Stimulated activated naive CD8-positive, alpha-beta T cell treated with anti-CD3 and anti-CD28 coated beads, Interleukin-15, amount 100 ng/mL, for 72 hours (primary cell): Measurements from ENCODE around the gene TMEM208.

Experiments used
- ATAC-seq: fragments of 150-1000 bp; cut with Tn5 transposase; 2 replicates; pipeline ENCODE4 v1.10.0; 2021; ENCODE audit warnings: mild to moderate bottlenecking, moderate library complexity
- DNase-seq, 2 donors: peaks; one replicate each; pipeline ENCODE4 v3.0.0; 2021 to 2022
- H3K27ac Mint-ChIP-seq, 2 donors: one replicate each; pipeline ENCODE4 v1.8.0; 2022; ENCODE audit warnings: mild to moderate bottlenecking in 2 of 2, mixed read lengths in 2 of 2, moderate library complexity in 2 of 2
- H3K27me3 Mint-ChIP-seq: one replicate; pipeline ENCODE4 v1.8.0; 2022; ENCODE audit warnings: mixed read lengths
- H3K4me1 Mint-ChIP-seq: one replicate; pipeline ENCODE4 v1.8.0; 2022; ENCODE audit warnings: mild to moderate bottlenecking, mixed read lengths
- H3K4me3 Mint-ChIP-seq, 2 donors: one replicate each; pipeline ENCODE4 v1.8.0; 2022; ENCODE audit warnings: mild to moderate bottlenecking in 2 of 2, mixed read lengths in 2 of 2, moderate library complexity in 1 of 2
- H3K9me3 Mint-ChIP-seq, 2 donors: one replicate each; pipeline ENCODE4 v1.8.0; 2022; ENCODE audit warnings: mixed read lengths in 2 of 2

TMEM208 gene

DNA sequence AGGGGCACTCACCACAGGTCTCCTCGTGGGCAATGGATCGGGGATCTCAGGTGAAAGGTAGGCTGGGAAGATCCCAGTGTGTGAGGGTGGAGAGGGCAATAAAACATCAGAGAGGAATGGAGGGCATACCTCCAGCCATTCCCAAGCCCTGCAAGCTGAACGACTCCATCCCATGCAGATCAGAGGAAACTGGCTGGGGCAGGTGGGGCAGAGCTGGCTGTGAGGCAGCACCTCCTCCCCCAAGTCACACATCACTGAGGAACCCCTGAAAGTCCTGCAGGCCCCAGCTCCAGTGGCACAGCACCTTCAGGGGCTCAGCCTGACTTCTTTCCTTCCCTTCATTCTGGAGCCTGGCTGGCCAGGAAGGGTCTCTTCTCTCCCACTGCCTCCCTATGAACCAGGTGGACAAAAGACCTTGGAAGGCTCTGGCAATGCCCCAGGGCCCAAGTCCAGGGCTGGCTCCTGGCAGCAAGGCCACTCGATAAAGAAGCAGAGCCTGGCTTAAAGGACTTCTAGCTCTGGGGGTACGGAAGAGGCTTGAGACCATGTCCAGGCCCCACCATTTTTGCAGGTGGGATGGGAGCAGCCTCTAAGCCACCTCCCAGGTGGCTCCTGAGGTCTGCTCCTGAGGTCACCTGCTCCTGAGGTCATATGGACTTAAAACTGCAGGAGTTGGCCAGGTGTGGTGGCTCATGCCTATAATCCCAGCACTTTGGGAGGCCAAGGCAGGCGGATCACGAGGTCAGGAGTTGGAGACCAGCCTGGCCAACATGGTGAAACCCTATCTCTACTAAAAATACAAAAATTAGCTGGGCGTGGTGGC, 13.5 kb upstream of the TMEM208 start:
- no peak for DNase-seq
- Mint-ChIP-seq H3K27ac (no peak overlapping the region), H3K27me3 (no peaks in the 10 kb centered on the region), H3K9me3 (no peaks in the 10 kb centered on the region), H3K4me3 (no peak overlapping the region), H3K4me1 (no peaks in the 10 kb centered on the region)
- ATAC-seq: no peak

DNA sequence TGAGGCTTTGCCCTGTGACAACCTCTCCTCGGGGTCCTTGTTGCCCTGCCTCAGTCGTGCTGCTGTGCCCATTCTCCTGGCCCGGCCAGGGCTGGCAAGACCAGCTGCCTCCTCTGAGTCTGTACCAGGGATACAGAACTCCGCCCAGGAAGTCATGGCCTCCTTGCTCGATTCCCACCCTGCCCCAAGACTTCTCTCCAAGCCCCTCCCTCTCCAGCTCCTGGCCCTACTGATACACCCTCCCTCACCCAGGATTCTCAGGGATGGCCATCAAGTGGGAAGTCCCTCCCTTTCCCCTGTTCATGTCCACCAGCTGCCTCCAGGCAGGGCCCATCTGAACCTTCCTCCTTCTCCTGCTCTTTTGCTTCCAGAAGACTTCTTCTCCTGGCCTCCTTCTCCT, 11.2 kb upstream of the TMEM208 start:
- Mint-ChIP-seq H3K27me3 (no peaks in the 10 kb centered on the region), H3K27ac (peak overlapping the region in 1 of 2 donors; percentile 1), H3K4me3 (no peak overlapping the region), H3K4me1 (no peaks in the 10 kb centered on the region), H3K9me3 (no peaks in the 10 kb centered on the region)
- DNase-seq (no peak), ATAC-seq (no peak)

DNA sequence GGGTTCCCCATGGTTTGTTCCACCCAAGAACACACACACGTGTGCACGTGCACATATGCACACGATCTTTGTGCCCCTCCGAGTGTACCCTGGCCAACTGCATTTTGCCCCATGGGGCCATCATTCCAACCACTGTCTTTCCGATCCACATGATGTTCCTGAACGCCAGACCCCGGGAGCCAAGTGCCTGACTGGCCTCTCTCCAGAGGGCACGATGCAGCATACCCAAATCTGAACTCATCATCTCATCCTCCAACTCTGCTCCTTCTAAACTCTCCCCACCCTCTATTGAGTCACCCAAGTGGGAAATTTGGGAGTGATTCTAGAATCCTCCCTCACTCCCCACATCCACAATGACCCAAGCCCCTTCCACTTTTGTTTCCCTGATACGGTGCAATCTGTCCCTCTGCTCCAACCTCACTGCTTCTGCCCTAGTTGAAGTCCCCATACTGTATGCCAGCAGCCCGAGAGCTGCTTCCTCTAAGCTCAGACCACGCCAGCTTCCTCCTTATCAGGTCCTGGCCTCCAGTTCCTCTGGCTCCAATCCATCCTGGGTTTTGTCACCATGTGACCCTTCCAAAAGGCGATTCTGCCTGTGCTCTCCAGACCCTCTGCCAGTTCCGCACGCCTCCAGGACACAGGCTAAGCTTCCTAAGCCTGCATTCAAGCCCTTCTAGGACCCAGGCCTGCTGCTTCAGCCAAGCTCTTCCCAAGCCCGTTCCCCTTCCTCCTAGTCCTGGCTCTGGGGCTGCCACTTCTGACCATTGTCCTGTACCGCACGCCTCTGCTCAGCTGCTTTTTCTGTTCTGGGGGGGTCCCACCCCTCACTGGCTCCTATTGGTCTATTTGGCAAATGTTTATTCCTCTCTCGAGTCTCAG, 10.1 kb upstream of the TMEM208 start:
- Mint-ChIP-seq H3K27ac (no peak overlapping the region), H3K4me1 (no peaks in the 10 kb centered on the region), H3K4me3 (no peak overlapping the region), H3K27me3 (no peaks in the 10 kb centered on the region), H3K9me3 (no peaks in the 10 kb centered on the region)
- DNase-seq: no peak
- ATAC-seq: no peak

DNA sequence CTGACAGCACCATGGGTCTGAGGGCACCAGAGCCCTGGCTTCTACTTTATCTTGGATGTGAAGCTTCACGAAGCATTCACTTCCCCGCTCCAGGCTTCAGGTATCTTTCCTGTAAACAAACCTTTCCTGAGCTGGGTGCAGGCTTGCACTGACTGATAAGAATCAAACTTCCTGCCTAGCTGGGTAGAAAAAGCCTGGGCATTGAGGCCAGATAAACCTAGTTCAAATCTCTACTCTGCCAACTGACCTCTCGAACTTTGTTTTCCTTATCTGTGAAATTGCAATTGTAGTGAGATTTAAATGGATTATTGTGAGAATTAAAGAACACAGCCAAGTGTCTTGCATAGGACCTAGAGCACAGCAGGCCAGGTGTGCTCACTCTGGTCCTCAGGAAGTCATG, 2.9 kb upstream of the TMEM208 start:
- H3K27ac Mint-ChIP-seq: no peak overlapping the region

GRCh38 chr16:67226295-67226803, 581 bp upstream of the TMEM208 start:
- H3K9me3 Mint-ChIP-seq: no peaks in the 10 kb centered on the region
- H3K27me3 Mint-ChIP-seq: no peaks in the 10 kb centered on the region
- peak overlapping the region; percentile 98 to 100 for H3K4me3 Mint-ChIP-seq
- ATAC-seq: peak; percentile 2
- H3K27ac Mint-ChIP-seq: peak overlapping the region; percentile 96 to 98
- no peak for DNase-seq
- peaks cover 56% of the 10 kb centered on the region for H3K4me1 Mint-ChIP-seq

More for the DNA sequence above, 2.9 kb upstream of the TMEM208 start:
- Mint-ChIP-seq H3K9me3 (no peaks in the 10 kb centered on the region), H3K4me1 (peaks cover 49% of the 10 kb centered on the region), H3K4me3 (no peak overlapping the region), H3K27me3 (no peaks in the 10 kb centered on the region)
- DNase-seq (no peak), ATAC-seq (no peak)

DNA sequence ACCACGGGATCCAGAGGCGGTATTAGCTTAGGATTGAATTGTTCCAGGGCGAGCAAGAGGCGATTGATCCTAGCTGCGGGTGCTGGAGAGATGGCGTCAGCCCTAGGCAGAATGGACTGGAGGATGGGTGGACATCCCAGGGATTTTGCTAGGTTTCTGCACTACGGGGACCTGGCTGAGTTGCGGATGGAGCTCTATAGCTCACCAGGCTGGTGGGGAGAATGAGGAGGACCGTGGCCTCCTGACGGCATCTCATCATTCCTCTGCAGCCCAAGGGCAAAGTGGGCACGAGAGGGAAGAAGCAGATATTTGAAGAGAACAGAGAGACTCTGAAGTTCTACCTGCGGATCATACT, 614 bp downstream of the TMEM208 start:
- no peak for DNase-seq
- H3K4me1 Mint-ChIP-seq: peaks cover 56% of the 10 kb centered on the region
- no peak for ATAC-seq
- H3K9me3 Mint-ChIP-seq: no peaks in the 10 kb centered on the region
- peak overlapping the region; percentile 96 to 98 for H3K27ac Mint-ChIP-seq
- H3K4me3 Mint-ChIP-seq: peak overlapping the region; percentile 98 to 100
- H3K27me3 Mint-ChIP-seq: no peaks in the 10 kb centered on the region

GRCh38 chr16:67228034-67228785, 1.3 kb downstream of the TMEM208 start:
- Mint-ChIP-seq H3K27ac (peak overlapping the region; percentile 96 to 98), H3K27me3 (no peaks in the 10 kb centered on the region), H3K9me3 (no peaks in the 10 kb centered on the region), H3K4me1 (peaks cover 56% of the 10 kb centered on the region), H3K4me3 (peak overlapping the region; percentile 98 to 100)
- ATAC-seq: no peak
- no peak for DNase-seq

GRCh38 chr16:67228905-67229304, 2.0 kb downstream of the TMEM208 start:
- no peak for ATAC-seq
- peak overlapping the region; percentile 45 to 98 for H3K4me3 Mint-ChIP-seq
- H3K9me3 Mint-ChIP-seq: no peaks in the 10 kb centered on the region
- H3K27ac Mint-ChIP-seq: no peak overlapping the region
- no peaks in the 10 kb centered on the region for H3K27me3 Mint-ChIP-seq
- no peak for DNase-seq
- H3K4me1 Mint-ChIP-seq: peaks cover 56% of the 10 kb centered on the region

- H3K9me3 Mint-ChIP-seq: no peaks in the 10 kb centered on the region
- ATAC-seq (no peak), DNase-seq (no peak)
- H3K4me1 Mint-ChIP-seq: peaks cover 45% of the 10 kb centered on the region
- H3K4me3 Mint-ChIP-seq: peak overlapping the region in 1 of 2 donors; percentile 11
- peak overlapping the region in 1 of 2 donors; percentile 55 for H3K27ac Mint-ChIP-seq
- no peaks in the 10 kb centered on the region for H3K27me3 Mint-ChIP-seq
Observed at GRCh38 chr16:67229906-67230808, 3.2 kb downstream of the TMEM208 start.

DNA sequence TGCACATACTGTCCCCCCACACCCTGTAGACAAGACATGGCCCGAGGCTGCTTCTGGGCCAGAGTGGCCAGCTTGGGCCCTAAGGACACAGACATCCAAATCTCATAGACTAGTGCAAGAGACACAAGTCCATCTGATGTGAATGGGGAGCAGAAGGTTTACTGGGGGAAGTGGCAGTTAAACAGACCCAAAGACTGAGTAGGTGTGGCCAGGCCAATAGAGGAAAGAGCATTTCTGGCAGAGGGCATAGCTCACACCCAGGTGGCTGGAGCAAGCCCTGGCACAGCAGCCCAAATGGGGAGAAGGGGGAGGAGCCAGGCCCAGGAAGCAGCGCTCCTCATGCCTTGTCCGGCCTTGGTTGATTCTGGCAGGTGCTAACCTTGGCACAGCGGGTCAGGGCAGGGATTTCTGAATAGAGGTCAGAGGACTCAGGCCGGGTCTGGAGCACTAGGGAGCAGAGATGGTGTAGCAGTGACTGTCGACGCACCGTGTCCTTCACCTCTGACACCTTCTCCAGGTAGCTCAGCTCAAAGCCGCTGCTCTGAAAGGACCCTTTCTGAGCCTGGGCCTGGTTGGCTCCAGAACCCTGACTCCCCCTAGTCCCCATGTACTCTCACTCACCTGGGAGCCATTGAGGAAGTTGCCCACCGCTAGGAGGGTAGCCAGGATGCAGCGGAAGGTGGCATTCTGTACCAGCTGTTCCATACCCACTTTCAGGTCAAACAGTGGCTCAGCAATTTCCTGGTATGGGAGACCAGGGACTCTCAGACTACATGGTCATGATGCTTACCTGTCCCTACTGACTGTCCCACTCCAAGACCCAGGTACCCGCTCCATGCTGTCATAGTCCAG, 4.1 kb downstream of the TMEM208 start:
- Mint-ChIP-seq H3K27ac (no peak overlapping the region), H3K4me3 (no peak overlapping the region), H3K9me3 (no peaks in the 10 kb centered on the region), H3K4me1 (peaks cover 40% of the 10 kb centered on the region), H3K27me3 (no peaks in the 10 kb centered on the region)
- DNase-seq (no peak), ATAC-seq (no peak)

GRCh38 chr16:67233596-67233995, 6.7 kb downstream of the TMEM208 start:
- Mint-ChIP-seq H3K27me3 (no peaks in the 10 kb centered on the region), H3K4me3 (no peak overlapping the region), H3K27ac (no peak overlapping the region), H3K4me1 (peaks cover 24% of the 10 kb centered on the region), H3K9me3 (no peaks in the 10 kb centered on the region)
- ATAC-seq (no peak), DNase-seq (no peak)

DNA sequence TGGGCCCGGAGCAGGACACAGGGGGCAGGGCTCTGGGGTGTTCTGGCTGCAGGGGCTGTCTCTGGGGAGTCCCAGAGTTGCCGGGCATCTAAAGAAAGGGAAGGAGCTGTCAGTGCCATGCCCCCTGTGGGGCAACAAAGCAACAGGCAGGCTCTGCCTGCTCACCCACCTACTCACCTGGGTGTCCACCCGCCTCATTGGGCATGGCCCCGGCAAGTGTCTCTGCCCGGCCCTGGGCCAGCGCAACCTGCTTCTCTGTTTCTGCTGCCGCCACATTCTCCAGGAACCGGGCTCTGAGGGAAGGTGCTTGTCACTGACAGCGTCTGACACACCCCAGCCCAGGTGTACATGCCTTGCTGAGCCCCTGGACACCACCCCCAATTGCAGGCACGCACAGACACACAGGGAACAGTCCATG, 7.3 kb downstream of the TMEM208 start:
- H3K27me3 Mint-ChIP-seq: no peaks in the 10 kb centered on the region
- no peak for ATAC-seq
- H3K27ac Mint-ChIP-seq: no peak overlapping the region
- no peaks in the 10 kb centered on the region for H3K9me3 Mint-ChIP-seq
- H3K4me3 Mint-ChIP-seq: no peak overlapping the region
- peaks cover 21% of the 10 kb centered on the region for H3K4me1 Mint-ChIP-seq
- no peak for DNase-seq

DNA sequence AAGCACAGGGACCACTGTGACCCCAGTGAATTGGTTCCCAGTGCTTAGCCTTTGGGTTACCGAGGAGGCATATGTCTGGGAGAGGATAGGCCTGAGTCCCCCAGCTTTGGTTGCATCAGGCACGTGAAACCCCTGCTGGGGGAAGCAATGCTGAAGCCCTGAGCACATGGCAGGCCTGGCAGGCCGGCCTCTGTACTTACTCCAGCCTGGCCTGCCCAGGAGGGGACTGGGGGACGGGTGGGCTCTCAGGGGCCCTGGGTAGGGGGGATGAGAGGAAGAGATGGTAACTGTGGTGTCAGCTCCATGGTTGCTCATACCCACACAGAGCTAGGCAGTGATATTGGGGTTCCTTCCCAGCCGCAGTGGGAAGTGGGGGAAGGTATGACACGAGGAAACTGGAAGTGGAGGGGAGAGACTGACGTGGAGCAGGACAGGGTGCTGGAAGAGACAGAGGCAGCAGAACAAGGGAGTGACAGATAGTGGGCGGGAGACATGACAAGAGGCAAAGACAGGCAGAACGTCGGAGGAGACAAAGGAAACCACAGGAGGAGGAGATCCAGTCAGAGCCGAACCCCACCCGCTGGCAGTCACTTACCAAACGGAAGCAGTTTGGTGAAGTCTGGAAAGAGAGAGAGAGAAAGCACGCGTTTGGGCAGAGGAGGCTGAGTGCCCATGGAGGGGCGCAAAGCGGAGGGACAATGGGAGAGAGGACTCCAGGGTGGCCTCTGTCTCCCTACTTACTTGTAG, 9.1 kb downstream of the TMEM208 start:
- ATAC-seq (peak; percentile 14), DNase-seq (no peak)
- peaks cover 14% of the 10 kb centered on the region for H3K4me1 Mint-ChIP-seq
- no peaks in the 10 kb centered on the region for H3K27me3 Mint-ChIP-seq
- no peaks in the 10 kb centered on the region for H3K9me3 Mint-ChIP-seq
- H3K4me3 Mint-ChIP-seq: peak overlapping the region in 1 of 2 donors; percentile 13
- H3K27ac Mint-ChIP-seq: peak overlapping the region in 1 of 2 donors; percentile 61
